HEK293 (cell line): ENCODE measurements around the gene TMEM270.

Source experiments
- CTCF ChIA-PET: fragments of 350-600 bp; formaldehyde crosslinking; extraction: SDS; loops from one replicate; lab custom pipeline; 2021; ENCODE audit warnings: antibody characterized with exemption; lab: Yijun Ruan, JAX
- POLR2A ChIA-PET: fragments of 300-600 bp; formaldehyde crosslinking; extraction: SDS; loops from one replicate; lab custom pipeline; 2020; ENCODE audit warnings: antibody characterized with exemption, inconsistent platforms; lab: Yijun Ruan, JAX
- H3K27ac ChIP-seq: fragments of 200-500 bp; sonication (Bioruptor generic); 2 replicates; pipeline ENCODE4 v1.5.1; 2014; ENCODE audit warnings: low read depth, low read length, control low read depth, inconsistent platforms; ENCODE audit errors: extremely low read depth
- H3K36me3 ChIP-seq, 2 experiments: fragments of 200-500 bp in 1 of 2; sonication (Bioruptor generic) in 1 of 2; 1 replicate in 1 of 2; 2 replicates in 1 of 2; pipeline ENCODE4 v1.5.1; 2014 to 2017; ENCODE audit warnings: inconsistent platforms in 2 of 2, low read length in 2 of 2; ENCODE audit not compliant: control insufficient read depth in 2 of 2, insufficient read depth in 1 of 2
- H3K4me1 ChIP-seq: fragments of 200-500 bp; sonication (Bioruptor generic); 2 replicates; pipeline ENCODE4 v1.5.1; 2014; ENCODE audit warnings: mild to moderate bottlenecking, low read length, inconsistent platforms; ENCODE audit not compliant: control insufficient read depth, insufficient read depth
- H3K4me3 ChIP-seq: 2 replicates; pipeline ENCODE4 v1.5.1; 2011; ENCODE audit warnings: low read depth, mild to moderate bottlenecking, control low read depth, low read length, moderate library complexity
- H3K9me3 ChIP-seq: fragments of 200-500 bp; sonication (Bioruptor generic); 2 replicates; pipeline ENCODE4 v1.5.1; 2014; ENCODE audit warnings: low read depth, low read length, inconsistent platforms; ENCODE audit not compliant: control insufficient read depth, insufficient read depth
- HOXA7 ChIP-seq: sonication (generic); formaldehyde crosslinking; IDR thresholded peaks from 2 replicates; pipeline ENCODE4 v1.8.1; 2022; ENCODE audit warnings: missing genetic modification reagents, borderline replicate concordance
- KLF9 ChIP-seq: fragments of 450-650 bp; formaldehyde crosslinking; IDR thresholded peaks from 2 replicates; pipeline ENCODE4 v1.5.1; 2016; ENCODE audit warnings: missing biosample characterization, missing genetic modification characterization, low read depth
- PRDM1 ChIP-seq: fragments of 450-650 bp; formaldehyde crosslinking; IDR thresholded peaks from 2 replicates; pipeline ENCODE4; 2016; ENCODE audit warnings: missing biosample characterization, missing genetic modification characterization
- ZFP37 ChIP-seq: fragments of 450-650 bp; formaldehyde crosslinking; IDR thresholded peaks from 2 replicates; pipeline ENCODE4 v1.5.1; 2016; ENCODE audit warnings: missing biosample characterization, missing genetic modification characterization
- ZNF121 ChIP-seq: fragments of 450-650 bp; formaldehyde crosslinking; IDR thresholded peaks from 2 replicates; pipeline ENCODE4 v1.5.1; 2016; ENCODE audit warnings: missing biosample characterization, missing genetic modification characterization
- ZNF146 ChIP-seq: fragments of 450-650 bp; formaldehyde crosslinking; IDR thresholded peaks from 2 replicates; pipeline ENCODE4 v1.5.1; 2016; ENCODE audit warnings: missing biosample characterization, missing genetic modification characterization
- ZNF155 ChIP-seq: fragments of 450-650 bp; formaldehyde crosslinking; IDR thresholded peaks from 2 replicates; pipeline ENCODE4 v1.5.1; 2016; ENCODE audit warnings: missing biosample characterization, missing genetic modification characterization
- ZNF366 ChIP-seq: fragments of 450-650 bp; formaldehyde crosslinking; conservative IDR thresholded peaks from 2 replicates; pipeline ENCODE4 v1.5.1; 2016; ENCODE audit warnings: missing biosample characterization, missing genetic modification characterization
- ZNF426 ChIP-seq: fragments of 450-650 bp; formaldehyde crosslinking; IDR thresholded peaks from 2 replicates; pipeline ENCODE4 v1.5.1; 2017; ENCODE audit warnings: missing biosample characterization, missing genetic modification characterization, mild to moderate bottlenecking, inconsistent platforms, moderate library complexity
- ZNF596 ChIP-seq: fragments of 450-650 bp; IDR thresholded peaks from 2 replicates; pipeline ENCODE4 v1.5.0; 2018; ENCODE audit warnings: missing biosample characterization, mild to moderate bottlenecking, missing genetic modification characterization, moderate library complexity
- ZNF623 ChIP-seq: fragments of 450-650 bp; formaldehyde crosslinking; IDR thresholded peaks from 2 replicates; pipeline ENCODE4 v1.5.1; 2016; ENCODE audit warnings: missing biosample characterization, missing genetic modification characterization
- ZNF660 ChIP-seq: fragments of 450-650 bp; IDR thresholded peaks from 2 replicates; pipeline ENCODE4 v1.5.1; 2018; ENCODE audit warnings: missing biosample characterization, mild to moderate bottlenecking, missing genetic modification characterization
- ZNF670 ChIP-seq: fragments of 450-650 bp; formaldehyde crosslinking; IDR thresholded peaks from 2 replicates; pipeline ENCODE4 v1.5.1; 2016; ENCODE audit warnings: missing biosample characterization, missing genetic modification characterization, low read depth
- ZNF701 ChIP-seq: fragments of 450-650 bp; formaldehyde crosslinking; IDR thresholded peaks from 2 replicates; pipeline ENCODE4 v1.5.1; 2016; ENCODE audit warnings: missing biosample characterization, missing genetic modification characterization
- ZNF837 ChIP-seq: fragments of 450-650 bp; formaldehyde crosslinking; IDR thresholded peaks from 2 replicates; pipeline ENCODE4 v1.5.1; 2016; ENCODE audit warnings: missing biosample characterization, missing genetic modification characterization
- TF ChIP-seq, protein P1 (sequence below): fragments of 450-650 bp; formaldehyde crosslinking; IDR thresholded peaks from 2 replicates; pipeline ENCODE4 v1.5.1; 2016; ENCODE audit warnings: missing biosample characterization, missing genetic modification characterization
- TF ChIP-seq, protein P2 (sequence below): fragments of 450-650 bp; formaldehyde crosslinking; IDR thresholded peaks from 2 replicates; pipeline ENCODE4 v1.5.1; 2016; ENCODE audit warnings: missing biosample characterization, missing genetic modification characterization
- TF ChIP-seq, protein P3 (sequence below): fragments of 450-650 bp; formaldehyde crosslinking; IDR thresholded peaks from 2 replicates; pipeline ENCODE4 v1.5.1; 2016; ENCODE audit warnings: missing biosample characterization, missing genetic modification characterization
- TF ChIP-seq, protein P4 (sequence below): fragments of 450-650 bp; formaldehyde crosslinking; IDR thresholded peaks from 2 replicates; pipeline ENCODE4 v1.5.1; 2016; ENCODE audit warnings: missing biosample characterization, missing genetic modification characterization
- TF ChIP-seq, protein P5 (sequence below): fragments of 450-650 bp; formaldehyde crosslinking; IDR thresholded peaks from 2 replicates; pipeline ENCODE4 v1.5.1; 2016; ENCODE audit warnings: missing biosample characterization, missing genetic modification characterization

The TMEM270 gene

DNA sequence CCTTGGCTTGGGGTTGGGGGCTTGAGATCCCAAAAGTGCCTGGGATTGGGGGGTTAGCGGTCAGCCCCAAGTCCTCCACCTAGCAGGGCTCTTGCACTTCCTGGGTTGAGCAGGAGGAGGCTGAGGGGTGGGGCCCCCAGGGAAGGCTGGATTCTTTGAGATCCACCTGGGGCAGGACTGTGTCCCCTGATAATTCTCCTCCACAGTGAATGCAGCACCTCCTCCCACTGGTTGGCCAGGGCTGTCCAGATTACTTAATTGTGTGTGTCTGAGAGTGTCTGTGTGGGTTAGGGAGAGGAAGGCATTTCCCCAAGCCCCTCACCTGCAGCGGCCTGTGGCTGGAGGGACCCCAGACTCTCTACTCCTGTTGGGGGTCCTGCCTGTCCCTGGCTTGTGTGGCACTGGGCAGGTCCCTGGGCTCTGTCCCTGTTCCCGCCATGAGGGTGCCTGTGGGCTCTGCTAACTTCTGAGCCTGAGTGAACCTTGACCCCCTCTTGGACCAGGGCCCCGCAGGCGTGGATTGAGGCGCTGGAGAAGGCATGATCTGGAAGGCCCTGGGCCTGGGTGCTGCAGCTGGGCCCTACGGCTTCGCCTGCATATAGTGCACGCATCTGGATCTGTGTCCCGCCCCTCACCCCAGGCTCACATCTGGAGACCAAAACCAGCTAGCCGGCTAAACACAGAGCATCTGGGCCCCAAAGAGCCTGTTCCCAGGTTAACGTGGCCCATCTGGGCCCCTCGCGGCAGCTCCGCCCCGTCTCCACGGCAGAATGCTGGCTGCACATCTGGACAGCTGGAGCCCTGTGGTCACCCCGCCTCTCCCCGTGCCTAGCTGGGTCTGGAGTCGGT is 10.4 kb downstream of the TMEM270 start:
- H3K36me3 ChIP-seq: no peaks in the 10 kb centered on the region
- ChIA-PET POLR2A (no interaction called here), CTCF (interaction anchor here (1.2 kb wide), 1 partner anchor 155 kb away, joined by 9 read pairs; no protein-coding TSS in a partner anchor)
- H3K9me3 ChIP-seq: no peaks in the 10 kb centered on the region
- no peaks in the 10 kb centered on the region for H3K4me1 ChIP-seq
- H3K27ac ChIP-seq: no peak overlapping the region
- TF ChIP-seq, protein P1, sequence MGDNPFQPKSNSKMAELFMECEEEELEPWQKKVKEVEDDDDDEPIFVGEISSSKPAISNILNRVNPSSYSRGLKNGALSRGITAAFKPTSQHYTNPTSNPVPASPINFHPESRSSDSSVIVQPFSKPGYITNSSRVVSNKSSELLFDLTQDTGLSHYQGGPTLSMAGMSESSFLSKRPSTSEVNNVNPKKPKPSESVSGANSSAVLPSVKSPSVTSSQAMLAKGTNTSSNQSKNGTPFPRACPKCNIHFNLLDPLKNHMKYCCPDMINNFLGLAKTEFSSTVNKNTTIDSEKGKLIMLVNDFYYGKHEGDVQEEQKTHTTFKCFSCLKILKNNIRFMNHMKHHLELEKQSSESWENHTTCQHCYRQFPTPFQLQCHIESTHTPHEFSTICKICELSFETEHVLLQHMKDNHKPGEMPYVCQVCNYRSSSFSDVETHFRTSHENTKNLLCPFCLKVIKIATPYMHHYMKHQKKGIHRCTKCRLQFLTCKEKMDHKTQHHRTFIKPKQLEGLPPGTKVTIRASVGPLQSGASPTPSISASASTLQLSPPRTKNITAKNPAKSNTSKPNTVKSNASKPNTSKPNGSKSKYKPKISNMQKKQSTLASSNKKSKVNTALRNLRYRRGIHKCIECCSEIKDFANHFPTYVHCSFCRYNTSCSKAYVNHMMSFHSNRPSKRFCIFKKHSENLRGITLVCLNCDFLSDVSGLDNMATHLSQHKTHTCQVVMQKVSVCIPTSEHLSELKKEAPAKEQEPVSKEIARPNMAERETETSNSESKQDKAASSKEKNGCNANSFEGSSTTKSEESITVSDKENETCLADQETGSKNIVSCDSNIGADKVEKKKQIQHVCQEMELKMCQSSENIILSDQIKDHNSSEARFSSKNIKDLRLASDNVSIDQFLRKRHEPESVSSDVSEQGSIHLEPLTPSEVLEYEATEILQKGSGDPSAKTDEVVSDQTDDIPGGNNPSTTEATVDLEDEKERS (tag by site-specific recombination): no peak
- TF ChIP-seq ZFP37 (tag by site-specific recombination): no peak
- no peak for TF ChIP-seq ZNF670 (tag by site-specific recombination)
- no peak for TF ChIP-seq ZNF623
- TF ChIP-seq, protein P2, sequence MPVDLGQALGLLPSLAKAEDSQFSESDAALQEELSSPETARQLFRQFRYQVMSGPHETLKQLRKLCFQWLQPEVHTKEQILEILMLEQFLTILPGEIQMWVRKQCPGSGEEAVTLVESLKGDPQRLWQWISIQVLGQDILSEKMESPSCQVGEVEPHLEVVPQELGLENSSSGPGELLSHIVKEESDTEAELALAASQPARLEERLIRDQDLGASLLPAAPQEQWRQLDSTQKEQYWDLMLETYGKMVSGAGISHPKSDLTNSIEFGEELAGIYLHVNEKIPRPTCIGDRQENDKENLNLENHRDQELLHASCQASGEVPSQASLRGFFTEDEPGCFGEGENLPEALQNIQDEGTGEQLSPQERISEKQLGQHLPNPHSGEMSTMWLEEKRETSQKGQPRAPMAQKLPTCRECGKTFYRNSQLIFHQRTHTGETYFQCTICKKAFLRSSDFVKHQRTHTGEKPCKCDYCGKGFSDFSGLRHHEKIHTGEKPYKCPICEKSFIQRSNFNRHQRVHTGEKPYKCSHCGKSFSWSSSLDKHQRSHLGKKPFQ (tag by site-specific recombination): no peak
- TF ChIP-seq, all 188 proteins: peak for 0
- H3K4me3 ChIP-seq: no peak overlapping the region

DNA sequence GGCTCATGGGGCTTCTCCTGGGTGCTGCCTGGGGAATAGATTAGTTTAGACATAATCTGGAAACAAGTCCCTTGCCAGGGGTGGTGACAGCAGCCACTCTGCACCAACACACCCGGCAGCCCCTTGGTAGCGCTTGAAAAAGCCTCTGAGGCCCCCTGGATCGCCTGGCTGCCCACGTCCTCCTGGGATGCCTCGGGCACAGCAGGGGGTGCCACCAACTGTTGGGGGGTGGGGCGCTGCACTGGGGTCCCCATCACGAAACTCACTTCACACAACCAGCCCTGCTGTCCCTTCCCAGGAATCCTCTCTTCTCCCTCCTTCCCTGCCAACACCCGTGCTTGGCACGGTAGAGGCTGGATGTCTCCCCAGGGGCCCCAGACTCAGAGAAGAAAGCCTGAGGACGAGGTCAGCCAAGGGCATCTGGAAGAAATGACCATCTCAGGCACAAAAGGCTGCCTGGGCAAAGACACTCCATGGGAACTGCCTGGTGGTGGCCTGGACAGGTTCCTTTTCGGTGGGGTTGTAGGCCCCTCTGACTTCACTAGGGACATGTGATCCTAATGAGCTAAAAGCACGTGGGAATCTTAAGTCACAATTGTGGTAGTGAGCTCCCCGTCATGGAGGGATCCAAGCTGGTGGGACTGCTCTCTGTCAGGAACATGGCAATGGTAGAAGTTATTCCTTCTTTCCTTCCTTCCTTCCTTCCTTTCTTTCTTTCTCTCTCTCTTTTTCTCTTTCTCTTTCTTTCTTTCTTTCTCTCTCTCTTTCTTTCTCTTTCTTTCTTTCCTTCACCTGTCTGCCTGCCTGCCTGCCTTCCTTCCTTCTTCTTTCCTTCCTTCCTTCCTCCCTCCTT is 11.3 kb downstream of the TMEM270 start:
- no peak overlapping the region for H3K4me3 ChIP-seq
- H3K36me3 ChIP-seq: no peaks in the 10 kb centered on the region
- ChIA-PET POLR2A (interaction anchor here (0.6 kb wide), 1 partner anchor 333 kb away, joined by 4 read pairs; no protein-coding TSS in a partner anchor), CTCF (interaction anchor here (0.7 kb wide), 1 partner anchor 565 kb away, joined by 3 read pairs; no protein-coding TSS in a partner anchor)
- no peak overlapping the region for H3K27ac ChIP-seq
- no peaks in the 10 kb centered on the region for H3K9me3 ChIP-seq
- no peaks in the 10 kb centered on the region for H3K4me1 ChIP-seq
- TF ChIP-seq PRDM1 (tag by site-specific recombination) (0 out of 2 replicates have a peak, but pooled peaks have one; percentile 7), KLF9 (tag by site-specific recombination) (no peak), HOXA7 (CRISPR knock-in tag) (no peak), ZNF701 (tag by site-specific recombination) (no peak), ZNF837 (tag by site-specific recombination) (no peak), ZNF366 (tag by site-specific recombination) (peak; percentile 88), ZNF146 (tag by site-specific recombination) (peak; percentile 38; the same call in 1 of the 2 replicates), ZNF155 (tag by site-specific recombination) (no peak), ZNF596 (0 out of 2 replicates have a peak, but pooled peaks have one; percentile 28), ZFP37 (tag by site-specific recombination) (no peak), ZNF121 (tag by site-specific recombination) (no peak), ZNF660 (no peak), ZNF426 (tag by site-specific recombination) (no peak)
- TF ChIP-seq, protein P3, sequence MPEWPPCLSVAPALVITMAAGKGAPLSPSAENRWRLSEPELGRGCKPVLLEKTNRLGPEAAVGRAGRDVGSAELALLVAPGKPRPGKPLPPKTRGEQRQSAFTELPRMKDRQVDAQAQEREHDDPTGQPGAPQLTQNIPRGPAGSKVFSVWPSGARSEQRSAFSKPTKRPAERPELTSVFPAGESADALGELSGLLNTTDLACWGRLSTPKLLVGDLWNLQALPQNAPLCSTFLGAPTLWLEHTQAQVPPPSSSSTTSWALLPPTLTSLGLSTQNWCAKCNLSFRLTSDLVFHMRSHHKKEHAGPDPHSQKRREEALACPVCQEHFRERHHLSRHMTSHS (tag by site-specific recombination): no peak
- TF ChIP-seq, protein P4, sequence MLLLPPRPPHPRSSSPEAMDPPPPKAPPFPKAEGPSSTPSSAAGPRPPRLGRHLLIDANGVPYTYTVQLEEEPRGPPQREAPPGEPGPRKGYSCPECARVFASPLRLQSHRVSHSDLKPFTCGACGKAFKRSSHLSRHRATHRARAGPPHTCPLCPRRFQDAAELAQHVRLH (tag by site-specific recombination): 0 out of 2 replicates have a peak, but pooled peaks have one; percentile 23
- TF ChIP-seq, protein P5, sequence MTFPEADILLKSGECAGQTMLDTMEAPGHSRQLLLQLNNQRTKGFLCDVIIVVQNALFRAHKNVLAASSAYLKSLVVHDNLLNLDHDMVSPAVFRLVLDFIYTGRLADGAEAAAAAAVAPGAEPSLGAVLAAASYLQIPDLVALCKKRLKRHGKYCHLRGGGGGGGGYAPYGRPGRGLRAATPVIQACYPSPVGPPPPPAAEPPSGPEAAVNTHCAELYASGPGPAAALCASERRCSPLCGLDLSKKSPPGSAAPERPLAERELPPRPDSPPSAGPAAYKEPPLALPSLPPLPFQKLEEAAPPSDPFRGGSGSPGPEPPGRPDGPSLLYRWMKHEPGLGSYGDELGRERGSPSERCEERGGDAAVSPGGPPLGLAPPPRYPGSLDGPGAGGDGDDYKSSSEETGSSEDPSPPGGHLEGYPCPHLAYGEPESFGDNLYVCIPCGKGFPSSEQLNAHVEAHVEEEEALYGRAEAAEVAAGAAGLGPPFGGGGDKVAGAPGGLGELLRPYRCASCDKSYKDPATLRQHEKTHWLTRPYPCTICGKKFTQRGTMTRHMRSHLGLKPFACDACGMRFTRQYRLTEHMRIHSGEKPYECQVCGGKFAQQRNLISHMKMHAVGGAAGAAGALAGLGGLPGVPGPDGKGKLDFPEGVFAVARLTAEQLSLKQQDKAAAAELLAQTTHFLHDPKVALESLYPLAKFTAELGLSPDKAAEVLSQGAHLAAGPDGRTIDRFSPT (tag by site-specific recombination): no peak
